ENCODE results near the gene SH3TC2.

The SH3TC2 gene

GRCh38 chr5:148995791-148996190 lies 67.1 kb downstream of the SH3TC2 start:
- no peak for DNase-seq (ENCODE audit: low read depth)
- H3K4me3 ChIP-seq (ENCODE audit: low read length): no peak overlapping the region
- no peak for TF ChIP-seq CTCF (conservative IDR thresholded peaks at IDR 0.05; ENCODE audit: low read length)

- no peak for TF ChIP-seq CTCF (conservative IDR thresholded peaks at IDR 0.05; ENCODE audit: low read length)
- H3K4me3 ChIP-seq (ENCODE audit: low read length): no peak overlapping the region
- no peak for DNase-seq (ENCODE audit: low read depth)
Measured at GRCh38 chr5:148993283-148993936, 69.5 kb downstream of the SH3TC2 start.

- no peak for TF ChIP-seq CTCF (conservative IDR thresholded peaks at IDR 0.05; ENCODE audit: low read length)
- H3K4me3 ChIP-seq (ENCODE audit: low read length): no peak overlapping the region
- DNase-seq (ENCODE audit: low read depth): no peak
Measured at GRCh38 chr5:148992265-148992664, 70.6 kb downstream of the SH3TC2 start.

GRCh38 chr5:148991566-148991965 lies 71.3 kb downstream of the SH3TC2 start:
- no peak for DNase-seq (ENCODE audit: low read depth)
- TF ChIP-seq CTCF (conservative IDR thresholded peaks at IDR 0.05; ENCODE audit: low read length): no peak
- H3K4me3 ChIP-seq (ENCODE audit: low read length): no peak overlapping the region

- DNase-seq (ENCODE audit: low read depth): no peak
- no peak for TF ChIP-seq CTCF (conservative IDR thresholded peaks at IDR 0.05; ENCODE audit: low read length)
Measured at GRCh38 chr5:148990817-148991216, 72.0 kb downstream of the SH3TC2 start.

GRCh38 chr5:148989567-148989966 lies 73.3 kb downstream of the SH3TC2 start:
- TF ChIP-seq CTCF (conservative IDR thresholded peaks at IDR 0.05; ENCODE audit: low read length): no peak
- no peak for DNase-seq (ENCODE audit: low read depth)
- H3K4me3 ChIP-seq (ENCODE audit: low read length): no peak overlapping the region

More at GRCh38 chr5:148990817-148991216, 72.0 kb downstream of the SH3TC2 start:
- no peak overlapping the region for H3K4me3 ChIP-seq (ENCODE audit: low read length)

GRCh38 chr5:148988328-148988727 lies 74.5 kb downstream of the SH3TC2 start:
- TF ChIP-seq CTCF (conservative IDR thresholded peaks at IDR 0.05; ENCODE audit: low read length): no peak
- DNase-seq (ENCODE audit: low read depth): peak; percentile 87
- no peak overlapping the region for H3K4me3 ChIP-seq (ENCODE audit: low read length)

Data from AG10803 (cell line).